Activated CD4-positive, alpha-beta T cell treated with anti-CD3 and anti-CD28 coated beads, Interleukin-2, amount 50 U/mL, for 48 hours (primary cell): ENCODE data around the gene TAPBPL.
"Not testable (repeated sequence)": the region's sequence is repeated elsewhere in the genome, so short reads cannot be mapped to it uniquely, and the experiment has no call there.

Experiments
- DNase-seq, 2 experiments: peaks; one replicate each; pipeline ENCODE4 v3.0.0-alpha.2; 2020

TAPBPL gene, protein sequence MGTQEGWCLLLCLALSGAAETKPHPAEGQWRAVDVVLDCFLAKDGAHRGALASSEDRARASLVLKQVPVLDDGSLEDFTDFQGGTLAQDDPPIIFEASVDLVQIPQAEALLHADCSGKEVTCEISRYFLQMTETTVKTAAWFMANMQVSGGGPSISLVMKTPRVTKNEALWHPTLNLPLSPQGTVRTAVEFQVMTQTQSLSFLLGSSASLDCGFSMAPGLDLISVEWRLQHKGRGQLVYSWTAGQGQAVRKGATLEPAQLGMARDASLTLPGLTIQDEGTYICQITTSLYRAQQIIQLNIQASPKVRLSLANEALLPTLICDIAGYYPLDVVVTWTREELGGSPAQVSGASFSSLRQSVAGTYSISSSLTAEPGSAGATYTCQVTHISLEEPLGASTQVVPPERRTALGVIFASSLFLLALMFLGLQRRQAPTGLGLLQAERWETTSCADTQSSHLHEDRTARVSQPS

DNA sequence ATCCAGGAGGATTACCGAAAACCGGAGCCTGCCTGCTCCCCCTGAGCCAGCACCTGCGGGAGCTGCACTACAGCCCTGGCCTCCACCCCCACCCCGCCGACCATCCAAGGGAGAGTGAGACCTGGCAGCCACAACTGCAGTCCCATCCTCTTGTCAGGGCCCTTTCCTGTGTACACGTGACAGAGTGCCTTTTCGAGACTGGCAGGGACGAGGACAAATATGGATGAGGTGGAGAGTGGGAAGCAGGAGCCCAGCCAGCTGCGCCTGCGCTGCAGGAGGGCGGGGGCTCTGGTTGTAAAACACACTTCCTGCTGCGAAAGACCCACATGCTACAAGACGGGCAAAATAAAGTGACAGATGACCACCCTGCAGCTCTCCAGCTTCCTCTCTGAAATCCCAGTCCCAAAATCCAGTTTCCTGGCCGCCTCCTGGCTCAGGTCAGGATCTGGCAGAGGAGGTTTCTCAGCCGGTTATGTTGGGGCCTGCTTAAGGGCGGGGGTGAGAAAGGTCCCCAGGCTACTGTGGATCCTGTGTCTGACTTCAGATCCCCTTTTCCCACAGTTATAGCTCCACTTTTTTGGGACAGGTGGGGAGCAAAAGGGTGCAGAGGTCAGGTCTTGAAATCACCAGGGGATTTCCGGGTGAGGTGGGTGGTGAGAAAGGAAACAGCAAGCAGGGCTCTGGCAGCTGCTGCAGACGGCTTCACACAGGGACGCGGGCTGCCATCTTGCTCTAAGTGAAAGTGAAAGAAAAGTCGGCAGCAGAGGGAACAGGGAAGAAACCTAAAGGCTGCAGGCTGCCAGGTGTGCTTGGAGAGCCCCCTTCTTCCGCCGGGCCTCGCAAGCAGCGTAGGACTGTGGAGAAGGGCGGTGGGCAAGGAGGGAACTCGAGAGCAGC lies at the start of gene TAPBPL:
Gene TAPBPL, plus strand, starts transcription at position 695 of the 897 bp plus-strand sequence. CDS start 207 bp downstream, outside the sequence.
- peak; percentile 76 to 82 for DNase-seq

DNA sequence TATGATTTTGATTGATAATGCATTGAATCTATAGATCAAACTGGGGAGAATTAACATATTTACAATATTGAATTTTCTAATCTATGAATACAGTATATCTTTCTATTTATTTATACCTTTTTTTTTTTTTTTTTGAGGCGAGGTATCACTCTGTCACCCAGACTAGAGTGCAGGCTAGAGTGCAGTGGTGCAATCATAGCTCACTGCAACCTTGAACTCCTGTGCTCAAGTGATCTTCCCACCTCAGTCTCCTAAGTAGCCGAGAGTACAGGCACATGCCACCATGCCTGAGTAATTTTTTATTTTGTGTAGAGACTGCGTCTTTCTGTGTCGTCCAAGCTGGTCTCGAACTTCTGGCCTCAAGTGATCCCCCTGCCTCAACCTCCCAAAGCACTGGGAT lies 47.5 kb upstream of the TAPBPL start:
- no peak for DNase-seq

DNA sequence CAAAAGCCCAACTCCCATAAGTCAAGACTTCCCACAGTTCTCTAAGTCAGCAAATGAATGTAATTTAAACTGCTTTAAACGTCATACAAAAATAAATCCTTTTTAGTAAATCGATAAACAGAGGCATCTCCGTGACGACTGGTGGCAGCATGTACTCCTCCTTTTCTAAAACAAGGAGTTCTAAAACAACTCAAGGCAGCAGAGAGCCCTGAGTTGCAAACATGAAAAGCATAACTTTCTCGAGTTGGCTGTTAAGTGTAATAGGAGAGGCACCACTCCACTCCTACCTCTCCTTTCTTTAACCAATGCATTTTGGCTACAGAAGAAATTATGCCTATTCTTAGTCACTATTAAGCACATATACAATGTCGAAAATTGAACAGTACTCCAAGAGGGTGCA lies 45.9 kb upstream of the TAPBPL start:
- DNase-seq: no peak

DNA sequence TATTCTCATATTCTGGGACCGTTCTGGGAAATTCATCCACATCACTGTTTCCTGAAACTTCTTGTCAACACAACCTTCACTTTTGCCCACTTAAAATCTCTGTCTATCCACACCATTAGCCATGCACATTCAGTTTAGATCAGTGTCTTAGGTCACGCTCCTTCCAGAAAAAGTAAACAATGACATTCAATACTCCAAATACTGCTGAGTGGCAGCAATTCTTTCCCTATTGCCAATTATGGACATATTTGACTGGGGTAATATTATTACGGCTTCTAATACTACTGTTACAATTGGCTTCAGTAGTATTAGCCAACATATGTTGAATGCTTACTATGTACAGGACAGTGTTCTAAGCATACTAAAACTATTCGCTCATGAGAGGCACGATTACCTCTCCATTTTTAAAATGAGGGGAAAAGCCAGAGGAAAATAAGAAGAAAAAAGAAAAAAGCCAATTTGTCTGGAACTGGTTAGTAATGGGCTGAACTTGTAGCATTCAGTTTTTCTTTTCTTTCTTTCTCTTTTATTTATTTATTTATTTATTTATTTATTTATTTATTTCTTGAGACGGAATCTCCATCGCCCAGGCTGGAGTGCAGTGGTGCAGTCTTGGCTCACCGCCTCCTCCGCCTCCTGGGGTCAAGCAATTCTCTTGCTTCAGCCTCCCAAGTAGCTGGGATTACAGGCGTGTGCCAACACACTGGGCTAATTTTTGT lies 44.4 kb upstream of the TAPBPL start:
- no peak for DNase-seq

DNA sequence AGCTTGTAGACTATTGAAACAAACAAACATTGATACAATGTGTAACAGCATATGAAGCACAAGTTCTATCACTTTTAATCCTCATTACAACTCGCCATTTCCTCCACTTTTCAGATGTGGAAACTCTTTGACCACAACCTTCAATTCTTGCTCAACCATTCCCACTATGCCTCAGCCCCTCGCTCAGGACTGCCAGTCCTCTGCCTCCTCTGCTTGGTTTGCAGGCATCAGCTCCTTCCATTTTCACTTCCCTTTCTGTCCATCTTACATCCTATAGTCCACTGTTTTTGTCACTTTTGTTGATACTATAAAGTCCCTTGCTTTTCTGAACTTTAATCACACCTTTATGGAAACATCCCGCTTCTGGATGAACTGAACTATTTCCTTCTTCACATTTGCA lies 35.2 kb upstream of the TAPBPL start:
- no peak for DNase-seq

DNA sequence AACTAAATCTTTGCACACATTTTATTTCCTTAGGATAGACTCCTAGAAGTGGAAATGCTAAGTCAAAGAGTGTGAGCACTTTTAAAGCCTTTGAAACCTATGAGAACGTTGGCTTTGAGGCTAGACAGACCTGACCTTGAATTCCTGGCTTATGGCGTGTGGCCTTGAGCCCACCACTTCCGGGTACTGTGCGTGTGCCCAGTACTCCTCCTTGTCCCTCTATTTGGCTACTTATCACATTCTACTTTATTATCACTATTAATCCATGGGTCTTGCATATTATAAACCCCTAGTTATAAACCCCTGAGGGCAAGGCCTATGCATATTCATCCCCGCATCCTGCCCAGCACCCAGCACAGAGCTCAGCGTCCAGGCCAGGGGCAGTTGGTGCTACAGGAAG lies 33.0 kb upstream of the TAPBPL start:
- no peak for DNase-seq

DNA sequence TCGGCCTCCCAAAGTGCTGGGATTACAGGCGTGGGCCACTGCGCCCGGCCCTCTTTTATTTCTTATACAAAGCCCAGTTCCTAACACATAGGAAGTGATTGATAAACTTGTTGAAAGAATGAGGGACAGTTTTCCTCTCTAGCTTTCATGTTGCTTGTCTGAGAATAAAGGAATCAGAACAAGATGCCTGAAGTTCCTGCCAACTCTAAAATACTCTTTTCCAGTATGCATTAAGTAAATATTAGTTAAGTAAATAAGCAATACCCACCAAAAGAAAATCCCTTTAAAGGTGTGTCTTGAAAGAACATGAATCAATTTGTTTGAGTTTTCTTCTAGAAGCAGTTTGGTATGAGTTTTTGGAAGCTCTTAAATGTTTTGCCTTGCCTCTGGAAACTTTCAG lies 31.5 kb upstream of the TAPBPL start:
- DNase-seq: no peak

DNA sequence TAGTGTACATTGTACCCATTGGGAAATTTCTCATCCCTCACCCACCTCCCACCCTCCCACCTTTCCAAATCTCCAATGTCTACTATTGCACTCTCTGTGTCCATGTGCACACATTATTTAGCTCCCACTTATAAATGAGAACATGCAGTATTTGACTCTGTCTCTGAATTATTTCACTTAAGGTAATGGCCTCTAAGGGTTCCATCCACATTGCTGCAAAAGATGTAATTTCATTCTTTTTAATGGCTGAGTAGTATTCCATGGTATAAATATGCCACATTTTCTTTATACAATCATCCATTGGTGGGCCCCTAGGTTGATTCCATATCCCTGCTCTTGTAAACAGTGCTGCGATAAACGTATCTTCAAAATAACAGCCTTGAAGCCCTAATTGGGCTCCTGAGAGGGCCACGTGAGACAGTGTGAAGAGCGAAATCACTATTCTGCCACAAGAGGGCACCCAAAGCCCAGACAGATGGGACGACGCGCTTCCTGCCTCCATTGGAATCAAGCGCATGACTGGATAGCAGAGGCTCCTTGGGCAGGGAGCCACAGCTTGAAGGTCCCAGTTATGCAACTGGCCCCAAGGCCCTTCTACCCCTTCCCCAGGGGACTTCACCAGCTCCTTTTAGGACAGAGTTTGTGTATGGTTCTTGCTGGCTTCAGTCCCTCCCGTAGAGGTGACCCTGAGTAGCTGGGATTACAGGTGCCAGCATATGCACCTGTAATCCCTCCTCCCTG lies 28.4 kb upstream of the TAPBPL start:
- peak; percentile 69 to 78 for DNase-seq

DNA sequence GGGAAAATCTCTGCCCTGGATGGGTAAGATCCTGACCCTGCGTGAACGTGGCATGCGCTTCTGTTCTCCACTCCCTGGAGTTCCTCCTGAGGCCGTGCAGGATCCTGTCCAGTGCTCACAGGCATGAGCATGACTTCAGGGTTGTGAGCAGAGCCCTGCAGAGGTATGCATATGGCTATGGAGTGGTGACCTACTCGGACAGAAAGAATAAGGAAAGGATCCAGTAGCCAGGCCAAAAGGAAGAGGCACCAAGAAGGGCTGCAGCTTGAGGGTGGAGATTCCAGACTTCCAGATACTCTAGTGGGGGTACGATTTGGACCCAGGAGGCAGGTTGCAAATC lies 27.9 kb upstream of the TAPBPL start:
- DNase-seq: no peak

DNA sequence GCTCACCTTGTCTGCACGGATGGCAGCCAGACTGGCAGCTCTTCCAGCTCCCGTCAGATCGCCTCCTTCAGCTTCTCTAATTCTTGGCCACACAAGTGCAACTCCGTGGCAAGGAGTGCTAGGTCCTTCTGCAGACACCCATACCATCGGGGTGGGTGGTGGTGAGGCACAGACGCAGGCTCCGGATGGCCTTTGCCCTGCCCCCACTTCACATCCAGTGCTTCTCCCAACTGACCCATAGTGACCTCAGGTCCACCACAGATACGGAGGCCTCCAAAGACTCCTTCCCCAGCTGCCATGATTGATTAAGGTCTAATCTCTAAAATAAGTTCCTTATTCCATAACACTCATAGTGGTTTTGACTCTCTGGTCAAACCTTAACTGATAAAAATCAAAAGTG lies 27.0 kb upstream of the TAPBPL start:
- no peak for DNase-seq

DNA sequence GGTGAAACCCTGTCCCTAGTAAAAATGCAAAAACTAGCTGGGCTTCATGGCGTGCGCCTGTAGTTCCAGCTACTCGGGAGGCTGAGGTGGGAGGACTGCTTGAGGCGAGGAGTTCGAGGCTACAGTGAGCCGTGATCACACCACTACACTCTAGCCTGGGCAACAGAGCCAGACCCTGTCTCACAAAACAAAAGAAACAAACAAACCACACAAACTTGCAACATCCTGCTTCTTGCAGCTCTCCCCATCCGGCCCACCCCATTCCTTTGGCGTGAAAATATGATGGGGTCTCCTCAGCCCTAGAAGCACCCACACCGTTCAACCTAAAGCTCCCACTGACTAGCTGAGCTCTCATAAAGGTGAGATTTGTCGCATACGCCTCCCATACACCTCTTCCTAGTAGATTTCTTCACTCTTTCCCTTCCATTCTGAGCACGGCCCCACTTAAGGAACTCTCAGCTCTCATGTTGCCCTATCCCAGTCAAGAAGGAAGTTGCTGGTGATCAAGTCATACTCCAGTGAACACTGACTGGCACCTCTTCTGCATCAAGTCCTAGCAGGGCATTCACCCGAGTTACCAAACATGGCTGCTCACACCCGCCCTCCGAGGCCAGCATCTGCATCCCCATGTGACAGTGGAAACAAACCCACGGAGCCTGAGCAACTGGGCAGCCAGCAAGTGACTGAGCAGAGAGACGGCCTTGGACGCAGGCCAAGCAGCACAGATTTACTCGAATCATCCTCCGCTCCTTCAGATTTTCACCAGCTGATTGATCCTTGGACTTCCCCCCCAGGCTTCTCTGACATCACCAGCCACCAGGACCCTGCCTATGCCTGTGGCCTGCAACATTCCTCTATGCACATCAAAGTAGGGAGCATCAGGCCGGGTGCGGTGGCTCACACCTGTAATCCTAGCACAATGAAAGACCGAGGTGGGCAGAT lies 26.0 kb upstream of the TAPBPL start:
- peak in 1 of 2 experiments; percentile 57 for DNase-seq

DNA sequence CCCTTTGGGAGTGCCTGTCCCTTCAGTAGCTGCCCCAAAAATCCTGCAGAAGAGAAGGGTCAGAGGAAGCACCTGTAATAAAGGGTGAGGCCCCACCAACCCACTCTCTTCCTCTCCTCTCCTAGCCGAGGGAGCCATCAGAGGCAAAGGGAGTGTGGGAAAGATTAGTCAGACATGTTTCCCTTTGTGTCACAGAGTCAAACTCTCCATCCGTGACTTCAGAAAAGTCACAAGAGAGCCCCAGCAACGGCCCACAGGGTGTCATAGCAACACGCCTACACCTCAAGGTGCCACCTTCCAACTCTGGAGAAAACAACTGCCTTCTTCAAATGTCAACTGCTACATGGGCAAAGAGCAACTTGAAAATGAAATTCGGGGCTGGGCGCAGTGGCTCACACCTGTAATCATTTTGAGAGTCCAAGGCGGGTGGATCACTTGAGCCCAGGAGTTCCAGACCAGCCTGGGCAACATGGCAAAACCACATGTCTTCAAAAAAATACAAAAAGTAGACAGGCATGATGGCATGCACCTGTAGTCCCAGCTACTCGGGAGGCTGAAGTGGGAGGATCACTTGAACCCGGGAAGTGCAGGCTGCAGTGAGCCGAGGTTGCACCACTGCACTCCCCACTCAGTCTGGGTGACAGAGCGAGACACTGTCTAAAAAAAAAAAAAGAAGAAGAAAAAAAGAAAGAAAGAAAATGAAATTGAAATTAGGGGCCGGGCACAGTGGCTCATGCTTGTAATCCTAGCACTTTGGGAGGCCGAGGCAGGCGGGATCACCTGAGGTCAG lies 24.8 kb upstream of the TAPBPL start:
- DNase-seq: peak; percentile 94 to 96

DNA sequence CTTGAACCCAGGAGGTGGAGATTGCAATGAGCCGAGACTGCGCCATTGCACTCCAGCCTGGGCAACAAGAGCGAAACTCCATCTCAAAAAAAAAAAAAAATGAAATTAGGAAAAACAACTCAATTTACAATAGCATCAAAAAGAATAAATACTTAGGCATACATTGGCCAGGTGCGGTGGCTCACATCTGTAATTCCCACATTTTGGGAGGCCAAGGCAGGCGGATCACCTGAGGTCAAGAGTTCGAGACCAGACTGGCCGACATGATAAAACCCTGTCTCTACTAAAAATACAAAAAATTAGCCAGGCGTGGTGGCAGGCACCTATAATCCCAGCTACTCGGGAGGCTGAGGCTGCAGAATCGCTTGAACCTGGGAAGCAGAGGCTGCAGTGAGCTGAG lies 24.0 kb upstream of the TAPBPL start:
- DNase-seq: not testable (repeated sequence)

DNA sequence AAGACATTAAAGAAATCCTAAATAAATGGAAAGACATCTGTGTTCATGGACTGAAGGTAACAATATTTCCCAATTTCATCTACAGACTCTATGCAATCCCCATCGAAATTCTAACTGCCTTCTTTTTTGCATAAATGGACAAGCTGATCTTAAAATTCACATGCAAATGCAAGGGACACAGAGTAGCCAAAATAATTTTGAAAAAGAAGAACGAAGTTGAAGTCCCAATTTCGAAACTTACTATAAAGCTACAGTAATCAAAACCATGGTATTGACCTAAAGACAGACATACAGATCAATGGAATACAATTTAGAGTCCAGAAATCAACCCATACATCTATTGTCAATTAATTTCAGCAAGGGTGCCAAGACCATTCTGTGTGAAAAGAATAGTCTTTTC lies 23.5 kb upstream of the TAPBPL start:
- DNase-seq: no peak

DNA sequence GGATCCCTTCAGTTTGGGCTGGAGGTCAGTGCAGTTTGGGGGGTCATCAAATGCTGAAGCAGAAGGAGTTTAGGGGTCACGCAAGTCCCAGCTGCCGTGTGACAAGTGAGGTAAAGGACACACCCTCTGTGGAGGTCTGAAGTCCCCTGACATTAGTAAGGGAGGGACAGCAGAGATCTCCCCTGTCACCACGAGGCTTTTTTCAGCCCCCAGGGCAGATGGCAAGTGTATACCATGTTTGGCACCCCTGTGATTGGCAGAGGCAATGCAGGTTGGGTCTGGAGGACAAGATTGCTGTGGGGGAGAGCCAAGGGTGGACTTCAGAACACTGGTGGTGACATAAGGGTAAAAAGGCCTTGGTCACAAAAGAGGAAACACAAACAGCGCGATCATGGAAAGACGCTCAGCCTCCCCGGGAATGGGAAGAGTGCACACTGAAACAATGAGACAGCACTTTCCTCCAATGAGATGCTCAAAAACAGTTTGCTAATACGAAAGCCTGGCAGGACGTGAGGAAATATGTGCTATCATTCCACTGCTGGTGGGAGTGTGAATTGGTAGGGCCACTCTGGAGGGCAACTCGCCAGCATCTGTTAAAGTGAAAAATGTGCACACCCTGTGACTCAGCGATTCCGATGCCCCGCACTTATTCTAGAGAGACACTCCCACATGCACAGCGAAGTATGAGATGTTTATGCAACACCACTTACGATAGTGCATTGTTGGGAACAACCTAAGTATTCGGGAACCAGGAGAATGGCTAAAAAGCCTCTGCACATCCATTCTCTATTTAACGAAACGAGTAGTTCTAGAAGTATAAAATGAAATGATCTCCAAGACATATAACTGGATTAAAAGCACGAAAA lies 21.5 kb upstream of the TAPBPL start:
- peak in 1 of 2 experiments; percentile 73 for DNase-seq

DNA sequence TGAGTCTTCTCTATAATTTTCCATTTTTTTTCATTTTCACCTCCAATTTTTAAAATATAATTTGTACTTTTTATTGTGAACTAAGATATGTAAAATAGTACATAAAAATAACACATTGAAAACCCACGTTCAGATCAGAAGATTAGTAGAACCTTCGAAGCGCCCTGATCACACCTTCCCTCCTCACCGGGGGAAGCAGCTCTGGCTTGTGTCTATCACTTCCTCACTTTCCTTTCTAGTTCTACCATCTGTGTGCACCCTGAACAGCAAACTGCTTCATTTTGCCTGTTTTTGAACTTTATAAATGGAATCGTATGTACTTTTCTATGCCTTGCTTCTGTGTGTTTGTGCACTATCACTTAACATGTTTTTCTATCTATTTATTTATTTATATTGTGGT lies 18.9 kb upstream of the TAPBPL start:
- DNase-seq: no peak

DNA sequence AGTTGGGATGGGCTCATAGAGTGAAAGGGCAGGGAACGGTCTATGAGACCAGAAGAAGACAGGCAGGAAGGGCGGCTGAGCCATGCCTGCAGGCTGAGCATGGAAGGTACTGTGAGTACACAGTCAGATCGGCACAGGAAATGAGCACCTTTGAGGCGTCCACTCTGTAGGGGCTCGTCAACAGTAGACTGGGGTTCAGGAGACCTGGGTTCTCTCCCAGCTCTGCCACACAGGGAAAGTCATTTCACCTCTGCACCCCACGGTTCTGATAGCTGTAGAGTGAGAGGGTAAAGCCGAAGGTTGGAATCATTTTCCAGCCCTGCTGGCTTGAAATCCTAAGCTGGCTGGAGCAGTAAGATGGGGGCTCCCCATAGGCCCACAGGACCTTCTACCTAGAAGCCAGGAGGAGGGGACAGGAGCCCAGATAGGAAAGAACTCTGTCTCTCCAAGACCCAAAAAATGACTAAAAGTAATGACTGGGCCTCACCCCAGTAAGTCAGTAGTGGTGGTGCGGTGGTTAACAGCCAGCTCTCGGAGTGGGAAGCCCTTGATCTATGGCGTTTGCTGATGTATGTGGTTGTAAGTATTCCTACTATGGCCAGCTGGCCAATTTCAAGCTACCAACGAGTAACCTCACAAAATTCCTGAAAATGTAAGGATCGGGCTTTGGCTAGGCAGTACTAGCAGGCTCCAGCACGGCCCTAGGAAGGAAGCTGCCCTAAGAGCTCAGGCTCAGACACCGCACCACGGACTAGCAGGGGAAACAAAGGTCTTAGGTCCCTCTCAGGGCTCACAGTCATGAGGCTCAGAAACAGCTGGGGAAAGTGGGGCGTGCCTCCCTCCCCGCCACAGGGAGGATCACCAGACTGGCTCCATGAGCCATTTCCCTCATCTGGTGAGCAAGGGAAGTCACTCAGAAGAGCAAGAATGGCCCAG lies 17.4 kb upstream of the TAPBPL start:
- DNase-seq: peak in 1 of 2 experiments; percentile 57
